Keratinocyte (primary cell): ENCODE results near the gene ARL14EPL.

Experiments
- CTCF ChIP-seq, 3 experiments: IDR thresholded peaks in 1 of 3; conservative IDR thresholded peaks in 1 of 3; optimal IDR thresholded peaks in 1 of 3; 2 replicates in 2 of 3; 3 replicates in 1 of 3; pipeline versions ENCODE3 to v1.5.1; 2011; ENCODE audit warnings: low read length in 3 of 3, mild to moderate bottlenecking in 3 of 3, moderate library complexity in 2 of 3, control low read depth in 1 of 3, inconsistent platforms in 1 of 3; ENCODE audit not compliant: insufficient read depth in 2 of 3; ENCODE audit errors: extremely low read depth in 1 of 3
- EZH2 ChIP-seq: IDR thresholded peaks from one replicate; pipeline ENCODE4 v1.6.1; 2012; ENCODE audit warnings: inconsistent platforms, mild to moderate bottlenecking, low read length, moderate library complexity

GRCh38 chr5:116011046-116011445 lies 21.2 kb upstream of the ARL14EPL start:
- TF ChIP-seq CTCF (optimal IDR thresholded peaks at IDR 0.05 in 1 of 3, IDR thresholded peaks at IDR 0.05 in 1 of 3, conservative IDR thresholded peaks at IDR 0.05 in 1 of 3; ENCODE audit: extremely low read depth in 1 of 3, insufficient read depth in 2 of 3, low read length in 3 of 3) (no peak), EZH2 (no peak)
